ENCODE results near the gene HAGHL. TPM values are rescaled to one million over a fixed set of nuclear protein-coding genes. Genes with fewer than 3 reads are reported as not detected.

HAGHL gene
- total and polyA plus RNA-seq, 2 of the 8 experiments (the other 6 are each of a cell fraction or from before 2014, with no cell fraction given) = 26.6 to 26.9 TPM

DNA sequence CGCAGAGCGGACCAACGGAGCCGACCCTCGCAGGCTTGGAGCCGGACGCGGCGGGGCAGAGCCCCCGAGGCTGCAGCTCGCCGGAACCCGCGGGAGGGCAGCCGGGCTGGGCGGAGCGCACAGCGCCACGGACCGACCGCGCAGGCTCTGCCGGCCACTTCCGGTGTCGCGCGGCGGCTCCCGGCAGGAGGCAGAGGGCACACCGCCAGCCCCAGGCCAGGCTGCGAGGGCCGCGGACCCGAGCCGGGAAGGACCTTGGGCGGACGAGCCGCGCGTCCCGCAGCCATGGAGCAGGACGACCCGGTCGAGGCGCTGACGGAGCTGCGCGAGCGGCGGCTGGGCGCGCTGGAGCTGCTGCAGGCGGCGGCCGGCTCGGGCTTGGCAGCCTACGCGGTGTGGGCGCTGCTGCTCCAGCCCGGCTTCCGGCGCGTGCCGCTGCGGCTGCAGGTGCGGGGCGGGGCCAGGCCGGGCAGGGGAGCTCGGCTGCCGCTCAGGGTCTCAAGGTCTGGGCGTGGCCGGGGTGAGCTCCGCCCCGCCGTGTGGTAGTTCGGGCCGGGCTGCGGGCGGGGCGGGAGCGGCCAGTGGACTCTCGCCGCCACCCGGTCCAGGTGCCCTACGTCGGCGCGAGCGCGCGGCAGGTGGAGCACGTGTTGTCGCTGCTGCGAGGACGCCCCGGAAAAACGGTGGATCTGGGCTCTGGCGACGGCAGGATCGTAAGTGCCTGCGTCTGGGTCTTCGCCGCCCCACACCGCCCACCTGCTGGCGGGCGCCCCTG, 5.7 kb upstream of the HAGHL start, which contains the start of gene ANTKMT:
Gene ANTKMT (plus strand): TSS at position 157 of the 775 bp plus-strand sequence. CDS start 129 bp downstream, at position 286.
- no peak for FAIRE-seq
- peak within 1 kb of the TSS; percentile 95 for H2BK5ac ChIP-seq (ENCODE audit: low read depth, low read length)
- no peak within 1 kb of the TSS for H2AK5ac ChIP-seq (ENCODE audit: low read depth, low read length)
- no peaks in the 10 kb centered on the region for H3K79me1 ChIP-seq (ENCODE audit: low read depth, low read length)
- H4K91ac ChIP-seq (replicated peaks; ENCODE audit: insufficient read length, low read length) = peak within 1 kb of the TSS; percentile 97
- H3K56ac ChIP-seq (replicated peaks; ENCODE audit: insufficient read length, low read depth, low read length) = peak within 1 kb of the TSS; percentile 95
- H4K8ac ChIP-seq (ENCODE audit: extremely low read depth, insufficient read depth, low read length) = peak within 1 kb of the TSS; percentile 93
- H4K20me1 ChIP-seq (replicated peaks in 1 of 2; ENCODE audit: control insufficient read depth in 1 of 2, insufficient read depth in 2 of 2, low read length in 2 of 2) = peaks cover 4 to 21% of the 10 kb centered on the region in 2 experiments
- peak within 1 kb of the TSS; percentile 95 for H3K18ac ChIP-seq (ENCODE audit: extremely low read depth, low read length)
- H3K23me2 ChIP-seq (ENCODE audit: low read depth, low read length) = peaks cover 9% of the 10 kb centered on the region; the same call in 1 of the 2 replicates
- no peak within 1 kb of the TSS for H3K14ac ChIP-seq (ENCODE audit: insufficient read length)
- peaks cover 0 to 22% (median 14%) of the 10 kb centered on the region in 4 experiments; a peak in 5 of 7 replicates for H3K4me1 ChIP-seq (replicated peaks in 1 of 4; ENCODE audit: control insufficient read depth in 3 of 4, insufficient read depth in 4 of 4, low read length in 3 of 4)
- H2BK20ac ChIP-seq (ENCODE audit: low read length) = no peak within 1 kb of the TSS
- peaks cover 0 to 6% (median 0%) of the 10 kb centered on the region in 4 experiments; a peak in 1 of 8 replicates for H3K36me3 ChIP-seq (ENCODE audit: control insufficient read depth in 2 of 4, insufficient read depth in 4 of 4, low read length in 3 of 4)
- no peak within 1 kb of the TSS for H2BK120ac ChIP-seq (replicated peaks; ENCODE audit: low read depth, low read length)
- peak within 1 kb of the TSS; percentile 89 for H3K27ac ChIP-seq (ENCODE audit: low read depth, low read length)
- H3K4me2 ChIP-seq (ENCODE audit: insufficient read depth in 1 of 2, low read depth in 2 of 2, low read length in 2 of 2) = peak within 1 kb of the TSS; percentile 76 to 83
- 7% methylated on average over 68 of the region's 106 CpGs; no CpG with 5 or more reads in 1 of the 2 experiments for WGBS, 2 experiments (ENCODE audit: extremely low coverage in 1 of 2, insufficient coverage in 1 of 2, insufficient read length in 1 of 2, insufficient replicate concordance in 2 of 2, low coverage in 1 of 2, low lambda C conversion rate in 2 of 2, missing lambda C conversion rate in 1 of 2)
- H3K4me3 ChIP-seq (ENCODE audit: extremely low read depth in 1 of 4, insufficient read depth in 2 of 4, low read depth in 3 of 4, low read length in 4 of 4) = peak within 1 kb of the TSS; percentile 75 to 77 (median 76)
- ChIA-PET CTCF (ENCODE audit: partially characterized antibody) (interaction anchor here (1.0 to 35.8 kb wide), 6 partner anchors 4 to 327 kb away, joined by 3 to 977 read pairs (median 216); partner anchors contain the start of genes ANTKMT, CCDC78, CHTF18 and CIAO3), POLR2A (ENCODE audit: partially characterized antibody) (interaction anchor here (0.6 to 23.0 kb wide), 26 partner anchors 5 to 135 kb away, joined by 3 to 353 read pairs (median 5); partner anchors contain the start of genes ANTKMT, CCDC78, CHTF18 and GNG13)
- no peak within 1 kb of the TSS; the same call in 1 of the 2 replicates for H2AFZ ChIP-seq (ENCODE audit: low read length)
- DNase-seq (ENCODE audit: low read depth in 1 of 2, low spot score in 2 of 2) = peak in 1 of 2 experiments; percentile 93
- H3K9me3 ChIP-seq (ENCODE audit: insufficient read depth in 2 of 2, low read depth in 1 of 2, low read length in 1 of 2) = no peaks in the 10 kb centered on the region; a peak in 1 of 4 replicates
- H3K23ac ChIP-seq (ENCODE audit: insufficient read length) = no peak within 1 kb of the TSS
- peaks cover 0 to 26% (median 6%) of the 10 kb centered on the region in 4 experiments; a peak in 5 of 7 replicates for H3K27me3 ChIP-seq (replicated peaks in 1 of 4; ENCODE audit: control insufficient read depth in 3 of 4, extremely low read depth in 1 of 4, insufficient read depth in 3 of 4, low read length in 3 of 4)
- H2BK15ac ChIP-seq (ENCODE audit: low read length) = no peak within 1 kb of the TSS; the same call in 1 of the 2 replicates
- H4K5ac ChIP-seq (ENCODE audit: insufficient read length, low read depth, low read length) = peak within 1 kb of the TSS; percentile 83
- H3K9ac ChIP-seq (replicated peaks in 1 of 4; ENCODE audit: extremely low read depth in 1 of 4, low read depth in 3 of 4, low read length in 3 of 4) = peak within 1 kb of the TSS; percentile 77 to 88 (median 80)
- peak within 1 kb of the TSS; percentile 96 for H3K4ac ChIP-seq (replicated peaks; ENCODE audit: insufficient read length, low read depth, low read length)
- H2BK12ac ChIP-seq (ENCODE audit: low read depth, low read length) = peak within 1 kb of the TSS; percentile 23; the same call in 1 of the 2 replicates
- no peaks in the 10 kb centered on the region for H3K79me2 ChIP-seq (ENCODE audit: control insufficient read depth in 1 of 2, insufficient read depth in 2 of 2, low read length in 2 of 2)
- TF ChIP-seq, protein P1, sequence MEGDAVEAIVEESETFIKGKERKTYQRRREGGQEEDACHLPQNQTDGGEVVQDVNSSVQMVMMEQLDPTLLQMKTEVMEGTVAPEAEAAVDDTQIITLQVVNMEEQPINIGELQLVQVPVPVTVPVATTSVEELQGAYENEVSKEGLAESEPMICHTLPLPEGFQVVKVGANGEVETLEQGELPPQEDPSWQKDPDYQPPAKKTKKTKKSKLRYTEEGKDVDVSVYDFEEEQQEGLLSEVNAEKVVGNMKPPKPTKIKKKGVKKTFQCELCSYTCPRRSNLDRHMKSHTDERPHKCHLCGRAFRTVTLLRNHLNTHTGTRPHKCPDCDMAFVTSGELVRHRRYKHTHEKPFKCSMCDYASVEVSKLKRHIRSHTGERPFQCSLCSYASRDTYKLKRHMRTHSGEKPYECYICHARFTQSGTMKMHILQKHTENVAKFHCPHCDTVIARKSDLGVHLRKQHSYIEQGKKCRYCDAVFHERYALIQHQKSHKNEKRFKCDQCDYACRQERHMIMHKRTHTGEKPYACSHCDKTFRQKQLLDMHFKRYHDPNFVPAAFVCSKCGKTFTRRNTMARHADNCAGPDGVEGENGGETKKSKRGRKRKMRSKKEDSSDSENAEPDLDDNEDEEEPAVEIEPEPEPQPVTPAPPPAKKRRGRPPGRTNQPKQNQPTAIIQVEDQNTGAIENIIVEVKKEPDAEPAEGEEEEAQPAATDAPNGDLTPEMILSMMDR (IDR thresholded peaks at IDR 0.05; ENCODE audit: control extremely low read depth in 1 of 3, insufficient read depth in 1 of 3, low read depth in 1 of 3, low read length in 3 of 3) = 0 out of 4 replicates have a peak, but pooled peaks of 1 of the 3 experiments have one; percentile 10
- no peak for TF ChIP-seq SUZ12 (IDR thresholded peaks at IDR 0.05; ENCODE audit: low read length)
- peak; percentile 86 for TF ChIP-seq TAF1 (IDR thresholded peaks at IDR 0.05; ENCODE audit: low read depth, low read length)
- TF ChIP-seq TCF12 (IDR thresholded peaks at IDR 0.05; ENCODE audit: low read depth, low read length) = no peak
- no peak for TF ChIP-seq CBX8 (IDR thresholded peaks at IDR 0.05; ENCODE audit: borderline replicate concordance, low read depth, low read length)
- peak; percentile 75; the same call in 1 of the 2 replicates for TF ChIP-seq KDM5A (IDR thresholded peaks at IDR 0.05; ENCODE audit: low read length)
- TF ChIP-seq, protein P2, sequence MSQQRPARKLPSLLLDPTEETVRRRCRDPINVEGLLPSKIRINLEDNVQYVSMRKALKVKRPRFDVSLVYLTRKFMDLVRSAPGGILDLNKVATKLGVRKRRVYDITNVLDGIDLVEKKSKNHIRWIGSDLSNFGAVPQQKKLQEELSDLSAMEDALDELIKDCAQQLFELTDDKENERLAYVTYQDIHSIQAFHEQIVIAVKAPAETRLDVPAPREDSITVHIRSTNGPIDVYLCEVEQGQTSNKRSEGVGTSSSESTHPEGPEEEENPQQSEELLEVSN (IDR thresholded peaks at IDR 0.05) = peak; percentile 100

Data from H1 (cell line).